Fibroblast of skin of left quadriceps (primary cell): Measurements from ENCODE around the gene SULT1A4.
"Not testable (repeated sequence)": the region's sequence is repeated elsewhere in the genome, so short reads cannot be mapped to it uniquely, and the experiment has no call there.

ENCODE experiments used
- DNase-seq, 2 experiments: peaks; one replicate each; pipeline ENCODE4 v3.0.0-alpha.2; 2013; ENCODE audit warnings: low read depth in 2 of 2

Gene SULT1A4

GRCh38 chr16:29459706-29460646 lies at the start of gene SULT1A4:
Gene SULT1A4, plus strand, starts transcription at chr16:29459913. Its CDS starts 1,473 bp downstream, at chr16:29461386.
- DNase-seq, result not testable (repeated sequence)

GRCh38 chr16:29423587-29423986 lies 36.1 kb upstream of the SULT1A4 start:
- DNase-seq, result not testable (repeated sequence)

- not testable (repeated sequence) for DNase-seq
These were observed 34.3 kb upstream of the SULT1A4 start for GRCh38 chr16:29425390-29425789.

GRCh38 chr16:29453754-29454153 lies 6.0 kb upstream of the SULT1A4 start:
- not testable (repeated sequence) for DNase-seq

- DNase-seq, result not testable (repeated sequence)
These were observed 5.4 kb upstream of the SULT1A4 start, which contains the start of the genes BOLA2 and SLX1B for GRCh38 chr16:29454269-29454668. Gene BOLA2, minus strand, starts transcription at chr16:29454351. Its CDS starts 98 bp downstream, at chr16:29454253. Gene SLX1B, plus strand, starts transcription at chr16:29454533.

GRCh38 chr16:29454828-29455227 lies 4.9 kb upstream of the SULT1A4 start:
- not testable (repeated sequence) for DNase-seq

GRCh38 chr16:29457660-29458059 lies 2.1 kb upstream of the SULT1A4 start:
- not testable (repeated sequence) for DNase-seq

GRCh38 chr16:29460647-29461030 lies 926 bp downstream of the SULT1A4 start:
- not testable (repeated sequence) for DNase-seq

- not testable (repeated sequence) for DNase-seq
These were observed 6.5 kb downstream of the SULT1A4 start for GRCh38 chr16:29465985-29466824.

GRCh38 chr16:29466904-29467303 lies 7.2 kb downstream of the SULT1A4 start:
- DNase-seq, result not testable (repeated sequence)

GRCh38 chr16:29467654-29468366 lies 8.1 kb downstream of the SULT1A4 start:
- DNase-seq, result not testable (repeated sequence)

GRCh38 chr16:29469660-29470059 lies 9.9 kb downstream of the SULT1A4 start:
- DNase-seq, result not testable (repeated sequence)

GRCh38 chr16:29472065-29472464 lies 12.4 kb downstream of the SULT1A4 start:
- DNase-seq, result not testable (repeated sequence)

- not testable (repeated sequence) for DNase-seq
These were observed 22.6 kb downstream of the SULT1A4 start for GRCh38 chr16:29482276-29482675.

GRCh38 chr16:29506308-29506707 lies 46.6 kb downstream of the SULT1A4 start, which contains the start of gene NPIPB12:
Gene NPIPB12, minus strand, starts transcription at chr16:29506408.
- not testable (repeated sequence) for DNase-seq
